ENCODE data around the gene GPX4. TPM values are rescaled to one million over a fixed set of nuclear protein-coding genes. Genes with fewer than 3 reads are reported as not detected.
A peak's percentile ranks its signal among the peaks of the same experiment; 100 is the strongest.

Gene GPX4
- total and polyA plus RNA-seq, 7 donors = 269 to 662 (median 398) TPM

GRCh38 chr19:1081301-1082164 is 22.3 kb upstream of the GPX4 start:
- TF ChIP-seq EP300 (IDR thresholded peaks at IDR 0.05) (no peak), POLR2A (IDR thresholded peaks at IDR 0.05) (no peak), CTCF (IDR thresholded peaks at IDR 0.05) (no peak), POLR2AphosphoS5 (IDR thresholded peaks at IDR 0.05) (no peak)
- intact Hi-C loops (cut with DNase I) = no loop called here
- H3K36me3 ChIP-seq = no peaks in the 10 kb centered on the region
- H3K9me3 ChIP-seq = no peaks in the 10 kb centered on the region
- no peak overlapping the region for H3K27ac ChIP-seq
- H3K4me1 ChIP-seq = peaks cover 0 to 15% (median 9%) of the 10 kb centered on the region in 4 donors
- no peak for DNase-seq
- 47 to 74% methylated on average over 58 of the region's 58 CpGs for WGBS, 2 donors
- H3K27me3 ChIP-seq = peaks cover 7 to 19% (median 15%) of the 10 kb centered on the region in 3 donors
- no peak overlapping the region for H3K4me3 ChIP-seq

GRCh38 chr19:1082165-1082927 is 21.4 kb upstream of the GPX4 start:
- peak overlapping the region in 2 of 4 donors; percentile 12 to 21 for H3K4me3 ChIP-seq
- H3K4me1 ChIP-seq = peaks cover 0 to 15% (median 9%) of the 10 kb centered on the region in 4 donors
- 5 to 43% methylated on average over 51 of the region's 51 CpGs for WGBS, 2 donors
- DNase-seq = no peak
- intact Hi-C loops (cut with DNase I) = no loop called here
- no peak for TF ChIP-seq POLR2A (IDR thresholded peaks at IDR 0.05)
- TF ChIP-seq CTCF (IDR thresholded peaks at IDR 0.05) = no peak
- TF ChIP-seq EP300 (IDR thresholded peaks at IDR 0.05) = no peak
- no peak for TF ChIP-seq POLR2AphosphoS5 (IDR thresholded peaks at IDR 0.05)
- H3K27me3 ChIP-seq = peaks cover 7 to 19% (median 15%) of the 10 kb centered on the region in 3 donors
- peaks cover 0 to 2% (median 0%) of the 10 kb centered on the region in 4 donors for H3K36me3 ChIP-seq
- H3K9me3 ChIP-seq = no peaks in the 10 kb centered on the region
- no peak overlapping the region for H3K27ac ChIP-seq

GRCh38 chr19:1082928-1083816 is 20.6 kb upstream of the GPX4 start:
- peak overlapping the region in 1 of 4 donors; percentile 12 for H3K4me3 ChIP-seq
- peaks cover 0 to 16% (median 9%) of the 10 kb centered on the region in 4 donors for H3K4me1 ChIP-seq
- TF ChIP-seq CTCF (IDR thresholded peaks at IDR 0.05) = no peak
- TF ChIP-seq POLR2A (IDR thresholded peaks at IDR 0.05) = no peak
- no peak for TF ChIP-seq EP300 (IDR thresholded peaks at IDR 0.05)
- no peak for TF ChIP-seq POLR2AphosphoS5 (IDR thresholded peaks at IDR 0.05)
- peaks cover 0 to 10% (median 4%) of the 10 kb centered on the region in 4 donors for H3K36me3 ChIP-seq
- no peaks in the 10 kb centered on the region for H3K9me3 ChIP-seq
- WGBS, 2 donors = 28 to 81% methylated on average over 59 of the region's 59 CpGs
- DNase-seq = no peak
- H3K27me3 ChIP-seq = peaks cover 7 to 19% (median 15%) of the 10 kb centered on the region in 3 donors
- no peak overlapping the region for H3K27ac ChIP-seq
- intact Hi-C loops (cut with DNase I) = no loop called here
